HG02571 (cell line): Measurements from ENCODE around the gene POU3F1.

ENCODE experiments used
- ATAC-seq: cut with Tn5 transposase; IDR thresholded peaks from one replicate; pipeline ENCODE4 v1.9.1; 2021; ENCODE audit warnings: mild to moderate bottlenecking, moderate library complexity; ENCODE audit not compliant: unreplicated experiment

POU3F1 gene

DNA sequence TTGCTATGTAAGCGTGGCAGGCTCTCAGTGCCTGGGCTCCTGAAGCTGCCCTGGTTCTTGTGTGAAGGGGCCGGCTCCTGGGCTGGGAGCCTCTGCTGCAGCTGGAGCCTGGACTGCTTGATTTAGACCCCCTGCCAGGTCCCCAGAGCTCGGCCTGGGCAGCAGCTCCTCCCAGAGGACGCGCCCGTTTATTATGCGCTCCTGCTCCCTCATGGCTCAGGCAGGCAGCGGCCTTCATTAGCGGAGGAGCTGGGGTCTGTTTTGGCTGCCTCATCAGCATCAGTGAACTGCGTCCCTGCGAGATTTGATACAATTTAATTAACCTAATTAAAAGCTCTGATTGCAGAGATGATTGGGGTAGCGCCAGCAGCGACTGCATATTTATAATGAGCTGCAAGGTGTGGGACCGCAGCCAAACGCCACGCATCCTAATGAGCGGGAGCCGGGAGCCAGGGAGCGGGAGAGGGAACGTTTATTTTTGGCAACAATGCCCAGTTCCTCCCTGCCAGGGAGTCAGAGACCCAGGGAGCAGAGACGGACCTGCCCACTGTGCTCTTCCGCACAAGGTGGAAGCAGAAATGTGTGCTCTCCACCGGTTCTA lies 17.4 kb downstream of the POU3F1 start:
- no peak for ATAC-seq

DNA sequence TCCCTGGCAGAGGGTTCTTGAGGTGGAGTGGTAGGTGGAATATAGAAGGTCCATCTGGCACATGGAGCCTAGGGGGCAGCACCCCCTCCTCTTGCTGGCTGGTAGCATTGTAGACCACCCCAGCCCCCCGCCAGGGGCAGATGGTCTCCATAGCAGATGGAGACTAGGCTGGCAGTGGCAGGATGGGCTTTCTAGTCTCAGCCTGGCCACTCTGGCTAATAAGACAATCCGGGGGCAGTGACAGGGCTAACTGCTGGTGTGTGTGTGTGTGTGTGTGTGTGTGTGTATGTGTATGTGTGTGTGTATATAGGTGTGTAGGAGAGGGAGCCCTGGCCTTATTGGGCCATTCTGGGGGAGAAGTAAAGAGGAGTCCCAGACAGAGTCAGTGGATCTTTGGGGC lies 17.9 kb downstream of the POU3F1 start:
- ATAC-seq, result no peak

DNA sequence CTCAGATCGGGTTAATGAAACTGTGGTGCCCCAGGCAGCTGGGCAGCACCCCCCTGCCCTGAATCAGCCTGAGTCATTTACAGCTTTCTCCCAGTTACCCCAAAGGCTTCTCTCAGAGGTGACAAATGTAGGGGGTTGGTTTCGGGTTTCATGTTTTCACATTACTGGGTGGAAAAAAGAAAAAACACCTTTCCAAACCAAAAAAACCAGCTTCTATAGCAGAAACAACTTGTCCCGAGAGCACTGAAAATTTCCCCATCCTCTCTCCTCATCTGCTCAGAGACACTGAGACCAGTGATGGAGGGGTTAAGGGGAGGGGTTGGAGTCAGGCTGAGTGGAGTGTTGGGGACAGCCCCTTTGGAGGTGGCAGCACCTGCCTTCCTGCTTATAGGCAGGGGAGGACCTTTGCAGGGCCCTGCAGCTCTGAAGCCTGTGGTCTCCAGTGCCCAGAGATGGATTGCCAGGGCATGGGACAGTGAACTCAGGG lies 18.4 kb downstream of the POU3F1 start:
- peak; percentile 75 for ATAC-seq

DNA sequence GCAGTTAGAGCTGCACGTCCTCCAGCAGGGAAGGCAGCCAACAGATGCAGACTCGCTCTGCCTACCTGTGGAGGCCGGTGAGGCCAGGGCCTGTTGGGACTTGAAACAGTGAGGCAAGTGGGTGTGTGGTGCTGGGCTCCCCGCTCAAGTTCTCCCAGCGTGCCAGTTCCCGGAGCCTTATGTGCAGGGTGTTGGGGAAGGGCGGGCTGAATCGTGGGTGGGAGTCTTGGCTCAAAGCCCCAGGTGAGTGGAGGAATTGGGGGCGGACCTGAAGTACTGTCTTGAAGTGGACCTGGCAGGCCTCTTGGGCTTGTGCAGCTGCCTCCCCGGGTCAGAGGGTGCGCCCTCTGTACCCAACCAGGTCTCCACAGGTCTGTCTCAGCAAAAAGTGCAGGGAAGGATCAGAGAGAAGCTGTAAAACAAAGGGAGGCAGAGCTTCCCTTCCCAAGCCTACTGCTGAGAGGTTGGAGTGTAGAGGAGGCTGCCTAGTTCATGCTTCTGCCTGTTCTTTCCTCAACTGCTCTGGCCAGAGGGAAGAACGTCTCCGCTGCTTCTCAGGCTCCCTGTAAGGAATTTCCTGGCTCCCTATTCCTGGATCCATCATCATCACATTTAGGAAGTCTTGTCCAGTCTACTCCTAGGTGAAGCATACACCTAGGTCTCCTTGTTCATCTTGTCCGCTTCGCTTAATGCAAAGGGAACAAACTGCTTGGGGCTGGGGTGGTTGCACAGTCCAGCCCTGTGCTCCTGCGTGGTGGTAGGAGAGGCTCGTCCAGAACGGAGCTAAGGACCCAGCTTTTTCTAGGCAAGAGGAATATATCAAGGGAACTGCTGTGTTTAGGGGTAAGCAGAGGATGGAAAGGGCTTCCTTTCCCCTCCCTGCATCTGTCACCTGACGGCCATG lies 19.1 kb downstream of the POU3F1 start:
- ATAC-seq, result no peak

DNA sequence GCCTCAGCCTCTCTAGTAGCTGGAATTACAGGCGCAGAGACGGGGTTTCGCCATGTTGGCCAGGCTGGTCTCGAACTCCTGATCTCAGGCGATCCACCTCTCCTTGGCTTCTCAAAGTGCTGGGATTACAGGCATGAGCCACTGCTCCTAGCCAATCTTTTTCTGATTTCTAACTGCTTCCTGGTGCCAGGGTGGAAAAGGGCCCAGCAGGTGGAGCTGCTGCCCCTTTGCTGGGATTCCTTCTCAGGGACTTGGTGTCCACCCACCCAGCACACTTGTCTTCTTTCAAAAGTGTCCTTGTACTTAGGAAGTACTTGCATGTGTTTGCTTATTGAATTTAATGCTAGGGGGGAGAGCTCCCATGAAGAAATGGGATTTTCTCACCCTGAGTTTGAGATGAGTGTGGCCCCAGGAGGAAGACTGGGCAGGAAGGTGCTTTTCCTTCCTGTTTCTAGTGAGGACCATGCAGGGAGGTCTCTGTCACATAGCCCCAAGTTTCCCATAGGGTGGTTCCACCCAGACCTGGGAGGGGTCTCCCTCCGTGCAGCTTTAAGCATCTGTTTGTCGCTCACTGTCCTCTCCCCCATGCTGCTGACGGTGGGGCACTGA lies 19.9 kb downstream of the POU3F1 start:
- no peak for ATAC-seq

DNA sequence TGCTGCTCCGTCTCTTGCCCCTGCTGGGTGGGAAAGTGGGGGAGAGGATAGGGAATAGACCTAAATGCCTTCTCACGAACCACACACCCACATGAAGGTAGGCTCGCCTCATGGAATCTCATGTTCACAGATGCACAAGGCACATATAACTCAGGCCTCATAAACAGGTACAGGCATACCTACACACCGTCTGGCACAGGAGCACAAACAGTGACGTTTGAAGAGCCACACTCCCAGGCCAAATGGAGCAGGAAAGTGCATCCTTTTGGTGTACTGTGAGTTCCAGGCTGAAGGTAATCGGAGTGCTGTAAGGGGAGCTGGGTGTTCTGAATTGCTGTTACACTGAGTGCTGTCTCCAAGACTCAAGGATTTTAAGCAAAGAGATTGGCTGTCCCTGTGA lies 20.9 kb downstream of the POU3F1 start:
- no peak for ATAC-seq

DNA sequence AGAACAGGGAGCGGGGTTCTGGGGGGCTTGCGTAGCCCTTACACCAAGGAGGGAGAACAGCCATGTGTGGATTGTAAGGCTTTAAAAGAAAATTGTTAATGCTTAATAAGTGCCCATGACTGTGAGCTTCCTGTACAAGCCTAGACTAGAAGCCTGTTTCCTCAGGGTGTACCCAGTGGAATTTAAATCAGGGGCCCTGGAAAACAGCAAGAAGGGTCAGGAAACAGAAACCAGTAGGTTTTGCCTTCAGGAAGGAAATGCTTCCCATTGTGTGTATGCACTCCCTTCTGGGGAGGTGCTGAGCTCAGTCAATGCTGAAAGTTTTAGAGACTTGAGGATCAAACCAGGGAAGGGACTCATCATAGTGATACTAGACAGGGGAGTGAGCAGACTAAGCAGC lies 21.4 kb downstream of the POU3F1 start:
- ATAC-seq, result no peak

DNA sequence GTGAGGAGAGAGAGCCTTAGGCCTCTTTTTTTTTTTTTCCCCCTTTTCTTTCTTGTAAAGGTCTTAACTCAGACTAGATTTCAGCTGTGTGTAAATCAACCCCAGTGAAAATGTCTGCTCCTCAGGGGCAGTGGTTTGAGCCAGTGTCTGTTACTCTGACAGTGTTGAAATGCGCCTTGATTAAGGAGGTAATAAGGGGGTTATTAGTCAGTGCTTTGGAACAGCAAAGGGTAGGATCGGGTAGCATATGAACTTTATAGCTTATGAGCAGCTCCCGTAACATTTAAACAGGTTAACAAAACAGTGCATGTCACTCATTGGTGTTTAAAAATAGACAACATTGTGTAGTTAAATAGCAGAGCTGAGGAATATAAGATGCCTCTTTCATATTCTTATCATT lies 23.8 kb downstream of the POU3F1 start:
- no peak for ATAC-seq

DNA sequence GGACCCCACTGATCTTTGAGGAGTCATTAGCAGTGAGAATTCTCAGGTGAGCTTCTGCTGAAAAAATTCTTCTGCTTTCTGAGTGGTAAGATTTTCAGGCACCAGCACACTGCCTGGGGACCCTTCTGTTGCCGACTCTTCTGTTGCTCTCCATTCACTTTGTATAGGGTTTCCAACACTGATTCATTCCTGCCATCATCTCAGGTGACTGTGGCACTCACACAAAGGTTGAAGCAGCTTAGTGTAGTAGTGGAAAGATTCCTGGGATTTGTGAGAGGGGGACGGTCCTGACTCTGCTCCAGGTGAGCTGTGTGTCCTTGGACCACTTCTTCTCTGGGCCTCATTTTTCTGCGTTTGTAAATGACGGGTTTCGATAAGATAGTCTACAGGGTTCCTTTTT lies 24.6 kb downstream of the POU3F1 start:
- ATAC-seq, result no peak

DNA sequence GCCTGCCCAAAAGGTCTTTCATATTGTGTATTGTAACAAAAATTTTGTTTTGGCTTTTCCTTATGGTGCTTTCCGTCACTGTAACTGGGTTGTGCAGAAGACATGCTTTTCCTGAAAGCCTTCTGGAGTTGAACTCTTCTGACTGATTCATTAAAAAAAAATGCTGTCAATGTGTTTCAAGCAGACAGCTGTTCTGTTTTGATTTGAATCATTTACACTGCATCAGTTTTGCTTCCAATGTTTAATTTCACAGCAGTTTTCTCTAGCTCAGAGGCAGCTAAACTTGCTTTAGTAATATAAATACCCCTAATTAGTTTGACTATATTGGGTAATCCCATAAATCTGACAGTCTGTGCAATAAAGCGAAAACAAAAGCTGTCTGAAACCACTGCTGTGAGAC lies 26.2 kb downstream of the POU3F1 start:
- ATAC-seq, result no peak

DNA sequence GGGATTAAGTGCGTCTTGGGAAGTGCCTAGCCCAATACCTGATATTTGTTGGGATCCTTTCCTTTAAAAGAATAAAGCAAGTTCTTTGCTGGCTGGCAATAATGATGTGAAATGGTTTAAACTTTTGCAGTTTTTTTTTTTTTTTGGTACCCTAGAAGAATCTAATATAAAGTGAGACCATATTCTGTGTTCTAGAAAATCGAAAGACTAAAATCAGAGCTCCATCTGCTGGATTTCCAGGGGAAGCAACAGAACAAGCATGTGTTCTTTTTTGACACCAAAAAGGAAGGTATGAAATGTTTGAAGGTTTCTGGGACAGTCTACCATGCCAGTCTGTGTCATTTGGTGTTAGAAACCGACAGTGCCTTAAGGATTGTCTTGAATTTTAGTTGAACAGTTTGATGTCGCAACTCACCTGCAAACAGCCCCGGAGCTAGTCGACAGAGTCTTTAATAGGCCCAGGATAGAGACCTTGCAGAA lies 27.7 kb downstream of the POU3F1 start:
- no peak for ATAC-seq

DNA sequence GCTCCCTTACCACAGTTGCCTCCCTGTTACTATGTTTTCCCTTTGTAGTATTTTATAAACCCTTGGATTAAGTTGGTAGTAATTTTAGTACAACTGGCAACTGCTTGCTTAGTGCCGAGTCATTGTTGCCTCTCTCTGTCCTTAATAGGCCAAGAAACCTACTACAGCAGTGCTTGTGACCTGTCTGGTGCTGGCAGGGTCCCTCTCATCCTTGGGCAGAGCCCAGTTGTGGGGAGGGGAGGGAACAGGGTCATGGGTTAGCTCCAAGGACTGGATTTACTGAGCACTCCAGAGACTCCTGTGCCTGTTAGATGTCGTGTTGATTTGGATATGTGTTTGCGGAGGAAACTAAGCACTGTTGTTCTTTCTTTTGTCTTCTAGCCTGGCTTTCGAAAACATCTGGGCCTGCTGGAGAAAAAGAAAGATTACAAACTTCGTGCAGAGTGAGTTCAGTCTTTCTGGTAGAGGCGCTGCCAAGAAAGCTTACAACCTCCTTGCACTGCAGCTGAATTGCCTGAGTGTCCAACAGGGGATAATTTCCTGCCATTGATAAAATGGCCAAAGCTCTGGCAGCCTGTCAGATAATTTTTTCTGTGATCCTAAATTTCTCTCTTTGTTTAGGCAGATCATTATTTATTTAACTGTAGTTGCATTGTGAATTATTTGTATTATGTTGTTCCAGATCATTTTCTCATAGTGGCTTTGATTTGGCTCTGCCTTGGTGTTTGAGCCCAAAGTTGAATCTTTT lies 30.4 kb downstream of the POU3F1 start:
- no peak for ATAC-seq

DNA sequence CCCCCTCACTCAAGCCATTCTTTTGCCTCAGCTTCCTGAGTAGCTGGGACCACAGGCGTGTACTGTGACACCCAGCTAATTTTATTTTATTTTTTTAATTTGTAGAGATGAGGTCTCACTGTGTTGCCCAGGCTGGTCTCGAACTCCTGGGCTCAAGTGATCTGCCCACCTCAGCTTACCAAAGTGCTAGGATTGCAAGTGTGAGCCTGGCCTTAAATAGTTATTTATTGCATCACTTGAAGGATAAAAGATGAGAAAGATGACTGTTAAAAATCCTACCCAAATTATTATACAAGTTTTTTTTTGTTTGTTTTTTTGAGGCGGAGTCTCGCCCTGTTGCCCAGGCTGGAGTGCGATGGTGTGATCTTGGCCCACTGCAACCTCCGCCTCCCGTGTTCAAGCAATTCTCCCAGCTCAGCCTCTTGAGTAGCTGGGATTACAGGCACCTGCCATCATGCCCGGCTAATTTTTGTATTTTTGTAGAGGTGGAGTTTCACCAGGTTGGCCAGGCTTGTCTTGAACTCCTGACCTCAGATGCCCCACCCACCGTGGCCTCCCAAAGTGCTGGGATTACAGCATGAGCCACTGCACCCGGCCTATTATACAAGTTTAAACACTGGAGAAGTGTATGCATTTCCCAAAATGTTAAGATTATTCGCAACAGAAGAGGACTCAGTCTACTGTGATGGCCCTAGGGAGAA lies 31.7 kb downstream of the POU3F1 start:
- no peak for ATAC-seq

DNA sequence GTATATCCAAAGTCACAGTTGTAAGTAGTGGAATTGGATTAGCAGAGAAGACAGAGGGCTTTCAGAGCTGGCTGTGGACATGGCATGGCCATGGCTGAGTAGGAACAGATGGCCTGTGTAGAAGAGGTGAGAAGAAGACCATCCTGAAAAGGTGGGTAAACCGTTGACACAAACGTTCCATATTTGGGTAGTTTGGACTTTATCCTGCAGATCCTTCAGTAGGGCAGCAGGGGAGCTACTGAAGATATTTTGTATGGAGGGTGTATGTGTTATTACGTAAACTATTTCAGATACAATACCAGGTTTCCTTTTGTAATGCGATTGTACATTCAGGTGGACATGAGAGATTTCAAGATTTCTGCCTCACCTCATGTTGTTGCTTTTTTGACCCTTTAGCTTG lies 32.4 kb downstream of the POU3F1 start:
- ATAC-seq, result no peak

DNA sequence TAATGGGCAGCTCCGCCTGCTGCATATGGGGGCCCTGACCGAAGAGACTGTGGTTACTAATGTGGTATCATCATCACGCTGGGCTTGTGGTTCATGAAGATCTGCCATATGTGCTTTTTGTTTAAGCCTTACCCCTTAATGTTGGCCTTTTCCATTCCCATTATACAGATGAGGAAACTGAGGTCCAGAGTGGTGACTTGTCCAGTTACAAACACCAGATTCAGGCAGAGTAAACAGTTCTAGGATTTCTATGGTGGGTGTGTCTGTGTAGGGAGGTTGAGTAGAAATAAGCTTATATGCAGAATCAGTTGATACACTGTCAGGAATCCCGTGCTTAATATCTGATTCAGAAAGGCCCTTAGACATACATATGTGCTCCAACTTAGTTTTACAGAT lies 33.4 kb downstream of the POU3F1 start:
- ATAC-seq, result no peak

DNA sequence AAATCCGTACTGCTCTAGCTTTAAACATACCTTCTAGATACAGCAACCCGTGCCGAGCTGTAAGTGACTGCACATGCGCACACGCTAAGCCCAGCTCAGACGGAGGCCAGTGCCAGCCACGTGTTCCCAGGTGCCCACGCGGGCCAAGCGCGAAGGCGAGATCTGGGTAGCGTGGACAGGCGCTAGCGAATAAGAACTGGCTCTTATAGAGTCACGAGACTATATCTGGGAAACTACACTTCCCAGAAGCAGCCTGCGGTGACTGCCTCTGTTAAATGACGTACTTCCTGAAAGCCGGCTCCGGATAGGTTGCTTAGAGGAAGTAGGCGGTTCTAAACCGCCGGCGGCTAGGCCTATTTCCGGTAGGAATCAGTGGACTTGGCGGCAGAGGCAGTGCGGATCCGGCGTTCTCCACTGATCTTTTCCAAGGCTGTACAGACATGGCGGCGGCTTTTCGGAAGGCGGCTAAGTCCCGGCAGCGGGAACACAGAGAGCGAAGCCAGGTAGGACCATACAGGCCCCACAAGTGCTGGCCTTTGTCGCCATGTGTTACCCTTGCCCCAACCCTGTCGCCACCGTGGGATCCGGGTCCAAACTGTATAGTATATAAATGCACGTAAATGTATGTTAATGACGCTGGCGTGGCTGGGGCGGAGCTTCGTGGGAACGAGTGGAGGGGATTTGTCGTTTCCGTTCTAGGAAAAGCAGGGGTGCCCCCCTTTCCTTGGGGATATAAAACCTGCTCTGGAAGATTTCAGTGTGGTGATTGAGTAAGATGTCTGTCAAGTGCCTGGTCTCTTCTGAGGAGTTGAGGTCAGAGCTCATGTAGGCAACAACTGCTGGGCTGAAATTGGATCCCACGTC lies 34.0 kb downstream of the POU3F1 start, which contains the start of gene UTP11:
TSS of gene UTP11 (plus strand) at position 372 of the 864 bp plus-strand sequence. CDS start at position 441, 69 bp downstream.
- ATAC-seq, result peak; percentile 92

DNA sequence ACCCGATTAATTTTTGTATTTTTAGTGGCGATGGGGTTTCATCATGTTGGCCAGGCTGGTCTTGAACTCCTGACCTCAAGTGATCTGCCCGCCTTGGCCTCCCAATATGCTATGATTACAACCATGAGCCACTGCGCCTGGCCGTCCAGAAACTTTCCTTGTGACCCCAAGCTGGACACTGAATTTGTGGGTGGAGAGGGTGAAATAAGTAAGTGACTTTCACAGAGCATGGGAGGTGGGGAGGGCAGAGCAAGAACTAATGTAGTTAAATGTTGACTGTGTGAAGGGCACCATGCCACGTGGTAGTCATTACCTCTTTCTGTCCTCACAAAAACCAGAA lies 36.8 kb downstream of the POU3F1 start:
- ATAC-seq, result no peak

DNA sequence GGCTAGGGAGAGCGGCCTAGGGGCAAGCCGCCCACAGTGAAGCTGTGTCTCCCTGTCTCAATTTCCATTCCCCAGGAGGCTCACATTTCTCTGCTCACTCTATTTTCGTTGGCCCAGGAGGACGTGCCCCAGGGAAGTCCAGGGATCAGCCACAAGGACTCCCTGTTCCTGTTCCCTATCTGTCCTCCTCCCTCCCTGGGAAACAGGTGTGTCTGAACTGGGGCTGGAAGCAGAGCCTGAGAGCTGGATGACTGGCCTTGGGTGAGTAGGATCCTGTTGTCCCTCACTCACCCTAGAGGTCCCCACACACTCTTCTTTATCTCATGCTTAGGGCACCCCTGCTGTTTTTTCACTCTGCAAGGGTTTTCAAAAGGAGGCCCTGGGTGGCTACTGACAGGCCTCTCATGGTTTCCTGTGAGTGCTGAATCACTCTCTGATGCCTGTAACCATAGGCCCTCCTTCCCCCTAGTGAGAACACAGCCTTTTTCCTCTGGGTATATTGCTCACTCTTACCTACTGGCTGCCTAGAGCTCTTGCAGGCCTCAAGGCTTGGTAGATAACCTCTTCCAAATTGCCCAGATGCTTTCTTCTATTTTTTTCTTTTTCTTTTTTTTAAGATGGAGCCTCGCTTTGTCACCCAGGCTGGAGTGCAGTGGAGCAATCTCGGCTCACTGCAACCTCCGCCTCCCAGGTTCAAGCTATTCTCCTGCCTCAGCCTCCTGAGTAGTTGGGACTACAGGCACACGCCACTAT lies 37.3 kb downstream of the POU3F1 start:
- ATAC-seq, result no peak
